Measurements from ENCODE around the gene FANCM.

- TF ChIP-seq, protein P1, sequence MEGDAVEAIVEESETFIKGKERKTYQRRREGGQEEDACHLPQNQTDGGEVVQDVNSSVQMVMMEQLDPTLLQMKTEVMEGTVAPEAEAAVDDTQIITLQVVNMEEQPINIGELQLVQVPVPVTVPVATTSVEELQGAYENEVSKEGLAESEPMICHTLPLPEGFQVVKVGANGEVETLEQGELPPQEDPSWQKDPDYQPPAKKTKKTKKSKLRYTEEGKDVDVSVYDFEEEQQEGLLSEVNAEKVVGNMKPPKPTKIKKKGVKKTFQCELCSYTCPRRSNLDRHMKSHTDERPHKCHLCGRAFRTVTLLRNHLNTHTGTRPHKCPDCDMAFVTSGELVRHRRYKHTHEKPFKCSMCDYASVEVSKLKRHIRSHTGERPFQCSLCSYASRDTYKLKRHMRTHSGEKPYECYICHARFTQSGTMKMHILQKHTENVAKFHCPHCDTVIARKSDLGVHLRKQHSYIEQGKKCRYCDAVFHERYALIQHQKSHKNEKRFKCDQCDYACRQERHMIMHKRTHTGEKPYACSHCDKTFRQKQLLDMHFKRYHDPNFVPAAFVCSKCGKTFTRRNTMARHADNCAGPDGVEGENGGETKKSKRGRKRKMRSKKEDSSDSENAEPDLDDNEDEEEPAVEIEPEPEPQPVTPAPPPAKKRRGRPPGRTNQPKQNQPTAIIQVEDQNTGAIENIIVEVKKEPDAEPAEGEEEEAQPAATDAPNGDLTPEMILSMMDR (IDR thresholded peaks at IDR 0.05), result no peak
- TF ChIP-seq POLR2AphosphoS5 (IDR thresholded peaks at IDR 0.05), result peak; percentile 9
- TF ChIP-seq POLR2A (IDR thresholded peaks at IDR 0.05), result no peak
These were observed 114.3 kb downstream of the FANCM start for GRCh38 chr14:45249856-45250575.
